ENCODE results near the gene MYO3B. TPM values are rescaled to one million over a fixed set of nuclear protein-coding genes. Genes with fewer than 3 reads are reported as not detected.

The MYO3B gene
- total RNA-seq, 1 donor from 2014 or later, result not detected

GRCh38 chr2:170689481-170689880, 511.5 kb downstream of the MYO3B start:
- Histone ChIP-seq H3K36me3 (no peaks in the 10 kb centered on the region), H3K4me3 (no peak overlapping the region), H3K27ac (no peak overlapping the region), H3K4me1 (no peaks in the 10 kb centered on the region), H3K27me3 (ENCODE audit: low read depth) (no peaks in the 10 kb centered on the region), H3K9me3 (no peaks in the 10 kb centered on the region)
- intact Hi-C loops (cut with DNase I), result no loop called here
- DNase-seq (no peak), ATAC-seq (no peak)
- no peak for TF ChIP-seq CTCF (IDR thresholded peaks at IDR 0.05)

- DNase-seq (no peak), ATAC-seq (no peak)
- Histone ChIP-seq H3K4me3 (no peak overlapping the region), H3K36me3 (no peaks in the 10 kb centered on the region), H3K4me1 (no peaks in the 10 kb centered on the region), H3K27me3 (ENCODE audit: low read depth) (no peaks in the 10 kb centered on the region), H3K9me3 (no peaks in the 10 kb centered on the region), H3K27ac (no peak overlapping the region)
- TF ChIP-seq CTCF (IDR thresholded peaks at IDR 0.05), result no peak
- intact Hi-C loops (cut with DNase I), result no loop called here
These were observed 512.7 kb downstream of the MYO3B start for GRCh38 chr2:170690640-170691039.

GRCh38 chr2:170694316-170694715, 516.4 kb downstream of the MYO3B start:
- H3K9me3 ChIP-seq, result no peaks in the 10 kb centered on the region
- H3K4me3 ChIP-seq, result no peak overlapping the region
- H3K27me3 ChIP-seq (ENCODE audit: low read depth), result no peaks in the 10 kb centered on the region
- no peak overlapping the region for H3K27ac ChIP-seq
- H3K4me1 ChIP-seq, result no peaks in the 10 kb centered on the region
- DNase-seq, result no peak
- ATAC-seq, result no peak
- intact Hi-C loops (cut with DNase I), result no loop called here
- no peaks in the 10 kb centered on the region for H3K36me3 ChIP-seq
- TF ChIP-seq CTCF (IDR thresholded peaks at IDR 0.05), result no peak

- TF ChIP-seq CTCF (IDR thresholded peaks at IDR 0.05), result no peak
- Histone ChIP-seq H3K27me3 (ENCODE audit: low read depth) (no peaks in the 10 kb centered on the region), H3K9me3 (no peaks in the 10 kb centered on the region), H3K4me3 (no peak overlapping the region), H3K4me1 (no peaks in the 10 kb centered on the region), H3K27ac (no peak overlapping the region), H3K36me3 (no peaks in the 10 kb centered on the region)
- intact Hi-C loops (cut with DNase I), result no loop called here
- ATAC-seq (no peak), DNase-seq (no peak)
These were observed 517.8 kb downstream of the MYO3B start for GRCh38 chr2:170695521-170696410.

- no peaks in the 10 kb centered on the region for H3K4me1 ChIP-seq
- intact Hi-C loops (cut with DNase I), result no loop called here
- H3K4me3 ChIP-seq, result no peak overlapping the region
- H3K9me3 ChIP-seq, result no peaks in the 10 kb centered on the region
- H3K27ac ChIP-seq, result no peak overlapping the region
- no peak for TF ChIP-seq CTCF (IDR thresholded peaks at IDR 0.05)
- H3K36me3 ChIP-seq, result no peaks in the 10 kb centered on the region
- ATAC-seq, result no peak
- no peaks in the 10 kb centered on the region for H3K27me3 ChIP-seq (ENCODE audit: low read depth)
- no peak for DNase-seq
These were observed 519.0 kb downstream of the MYO3B start for GRCh38 chr2:170696948-170697347.

All from lower lobe of right lung (tissue), 2 donors.